SK-N-SH treated with all-trans-retinoic acid at 6 μM for 48 hours (cell line): ENCODE results near the gene PPARG.

Experiments used
- ATAC-seq: fragments of 200-7000 bp; cut with Tn5 transposase; 3 replicates; pipeline ENCODE4 v1.9.1; 2020; ENCODE audit warnings: mild to moderate bottlenecking, moderate library complexity
- ARNTL ChIP-seq: fragments of 450-650 bp; formaldehyde crosslinking; IDR thresholded peaks from 2 replicates; pipeline ENCODE4 v1.5.0; 2020; ENCODE audit warnings: low read depth, mild to moderate bottlenecking, moderate library complexity, borderline replicate concordance
- BACH2 ChIP-seq: fragments of 250-450 bp; sonication (Bioruptor Pico); IDR thresholded peaks from 2 replicates; pipeline ENCODE4 v1.9.0; 2021; ENCODE audit warnings: mild to moderate bottlenecking, borderline replicate concordance
- CREB5 ChIP-seq: fragments of 250-450 bp; sonication (Bioruptor Pico); IDR thresholded peaks from 2 replicates; pipeline ENCODE4 v1.5.1; 2020; ENCODE audit warnings: low read depth, mild to moderate bottlenecking, moderate library complexity
- CSDC2 ChIP-seq: fragments of 250-450 bp; sonication (Bioruptor Pico); IDR thresholded peaks from 2 replicates; pipeline ENCODE4 v1.5.0; 2020; ENCODE audit warnings: mild to moderate bottlenecking, moderate library complexity
- CSRNP3 ChIP-seq: fragments of 250-450 bp; sonication (Bioruptor Pico); IDR thresholded peaks from 2 replicates; pipeline ENCODE4 v1.5.1; 2021; ENCODE audit warnings: mild to moderate bottlenecking, moderate library complexity
- GLIS3 ChIP-seq: fragments of 250-450 bp; sonication (Bioruptor Pico); IDR thresholded peaks from 2 replicates; pipeline ENCODE4 v1.5.0; 2020; ENCODE audit warnings: mild to moderate bottlenecking, moderate library complexity
- PATZ1 ChIP-seq: fragments of 250-450 bp; sonication (Bioruptor Pico); IDR thresholded peaks from 2 replicates; pipeline ENCODE4 v1.8.0; 2020; ENCODE audit warnings: mild to moderate bottlenecking, moderate library complexity, borderline replicate concordance
- POU6F1 ChIP-seq: fragments of 250-450 bp; sonication (Bioruptor Pico); IDR thresholded peaks from 2 replicates; pipeline ENCODE4 v1.8.0; 2021; ENCODE audit warnings: low read depth, mild to moderate bottlenecking, moderate library complexity, borderline replicate concordance
- PPARA ChIP-seq: fragments of 250-450 bp; sonication (Bioruptor Pico); IDR thresholded peaks from 2 replicates; pipeline ENCODE4 v1.5.0; 2020; ENCODE audit warnings: mild to moderate bottlenecking, borderline replicate concordance
- RARB ChIP-seq: fragments of 250-450 bp; sonication (Bioruptor Pico); IDR thresholded peaks from 2 replicates; pipeline ENCODE4 v1.8.0; 2021; ENCODE audit warnings: mild to moderate bottlenecking, moderate library complexity
- SNAI2 ChIP-seq: fragments of 250-450 bp; sonication (Bioruptor Pico); IDR thresholded peaks from 2 replicates; pipeline ENCODE4 v1.5.0; 2020; ENCODE audit warnings: mild to moderate bottlenecking, moderate library complexity
- TCF4 ChIP-seq: fragments of 250-450 bp; sonication (Bioruptor Pico); IDR thresholded peaks from 2 replicates; pipeline ENCODE4 v1.8.0; 2021; ENCODE audit warnings: mild to moderate bottlenecking, moderate library complexity, borderline replicate concordance
- TOX ChIP-seq: fragments of 250-450 bp; sonication (Bioruptor Pico); IDR thresholded peaks from 2 replicates; pipeline ENCODE4 v1.8.0; 2021; ENCODE audit warnings: mild to moderate bottlenecking, moderate library complexity, borderline replicate concordance
- TSHZ2 ChIP-seq: fragments of 250-450 bp; sonication (Bioruptor Pico); IDR thresholded peaks from 2 replicates; pipeline ENCODE4 v1.5.0; 2020; ENCODE audit warnings: mild to moderate bottlenecking, moderate library complexity
- ZC3H10 ChIP-seq: fragments of 250-450 bp; sonication (Bioruptor Pico); IDR thresholded peaks from 2 replicates; pipeline ENCODE4 v1.5.1; 2021; ENCODE audit warnings: mild to moderate bottlenecking, moderate library complexity
- ZFP30 ChIP-seq: fragments of 450-650 bp; formaldehyde crosslinking; IDR thresholded peaks from 2 replicates; pipeline ENCODE4 v1.5.0; 2022; ENCODE audit warnings: mild to moderate bottlenecking, moderate library complexity
- ZNF565 ChIP-seq: fragments of 450-650 bp; formaldehyde crosslinking; conservative IDR thresholded peaks from 2 replicates; pipeline ENCODE4 v1.5.0; 2020; ENCODE audit warnings: low read depth, mild to moderate bottlenecking, moderate library complexity
- ZNF70 ChIP-seq: fragments of 450-650 bp; formaldehyde crosslinking; IDR thresholded peaks from 2 replicates; pipeline ENCODE4 v1.5.0; 2020; ENCODE audit warnings: mild to moderate bottlenecking, moderate library complexity
- ZNF8 ChIP-seq: fragments of 450-650 bp; formaldehyde crosslinking; IDR thresholded peaks from 2 replicates; pipeline ENCODE4 v1.5.0; 2020; ENCODE audit warnings: mild to moderate bottlenecking, moderate library complexity

The PPARG gene

GRCh38 chr3:12424635-12425319 lies 135.9 kb downstream of the PPARG start:
- ATAC-seq, result no peak; the same call in 1 of the 3 replicates
- TF ChIP-seq TSHZ2 (peak; percentile 56; the same call in 1 of the 2 replicates), TOX (CRISPR knock-in tag) (no peak), SNAI2 (CRISPR knock-in tag) (0 out of 2 replicates have a peak, but pooled peaks have one; percentile 22), GLIS3 (CRISPR knock-in tag) (no peak), ZC3H10 (CRISPR knock-in tag) (no peak), CSRNP3 (CRISPR knock-in tag) (peak; percentile 42; the same call in 1 of the 2 replicates), POU6F1 (CRISPR knock-in tag) (no peak), RARB (CRISPR knock-in tag) (no peak), PPARA (CRISPR knock-in tag) (no peak), ZNF565 (no peak), ZFP30 (CRISPR knock-in tag) (no peak), TCF4 (CRISPR knock-in tag) (peak; percentile 60; the same call in 1 of the 2 replicates), ARNTL (CRISPR knock-in tag) (no peak), CREB5 (CRISPR knock-in tag) (no peak), ZNF70 (CRISPR knock-in tag) (no peak)

- no peak for ATAC-seq
- TF ChIP-seq PPARA (CRISPR knock-in tag), result no peak
- peak; percentile 48; the same call in 1 of the 2 replicates for TF ChIP-seq TCF4 (CRISPR knock-in tag)
- TF ChIP-seq ZFP30 (CRISPR knock-in tag), result no peak
- TF ChIP-seq, all 23 proteins: peak for 1
These were observed 137.1 kb downstream of the PPARG start for GRCh38 chr3:12425850-12426579.

- no peak for ATAC-seq
- no peak for TF ChIP-seq CSDC2 (CRISPR knock-in tag)
- TF ChIP-seq ZC3H10 (CRISPR knock-in tag), result no peak
- TF ChIP-seq RARB (CRISPR knock-in tag), result no peak
- TF ChIP-seq ZNF8 (CRISPR knock-in tag), result no peak
These were observed 138.7 kb downstream of the PPARG start for GRCh38 chr3:12427551-12427950.

GRCh38 chr3:12428126-12428525 lies 139.3 kb downstream of the PPARG start:
- no peak for ATAC-seq
- no peak for TF ChIP-seq RARB (CRISPR knock-in tag)
- TF ChIP-seq ZNF565, result no peak
- no peak for TF ChIP-seq TOX (CRISPR knock-in tag)
- TF ChIP-seq PATZ1 (CRISPR knock-in tag), result no peak
- TF ChIP-seq CSRNP3 (CRISPR knock-in tag), result no peak
- TF ChIP-seq ZC3H10 (CRISPR knock-in tag), result no peak
- no peak for TF ChIP-seq BACH2 (CRISPR knock-in tag)
- TF ChIP-seq CSDC2 (CRISPR knock-in tag), result no peak
- no peak for TF ChIP-seq POU6F1 (CRISPR knock-in tag)
- no peak for TF ChIP-seq PPARA (CRISPR knock-in tag)
